ENCODE data around the gene NT5DC3.

The NT5DC3 gene

DNA sequence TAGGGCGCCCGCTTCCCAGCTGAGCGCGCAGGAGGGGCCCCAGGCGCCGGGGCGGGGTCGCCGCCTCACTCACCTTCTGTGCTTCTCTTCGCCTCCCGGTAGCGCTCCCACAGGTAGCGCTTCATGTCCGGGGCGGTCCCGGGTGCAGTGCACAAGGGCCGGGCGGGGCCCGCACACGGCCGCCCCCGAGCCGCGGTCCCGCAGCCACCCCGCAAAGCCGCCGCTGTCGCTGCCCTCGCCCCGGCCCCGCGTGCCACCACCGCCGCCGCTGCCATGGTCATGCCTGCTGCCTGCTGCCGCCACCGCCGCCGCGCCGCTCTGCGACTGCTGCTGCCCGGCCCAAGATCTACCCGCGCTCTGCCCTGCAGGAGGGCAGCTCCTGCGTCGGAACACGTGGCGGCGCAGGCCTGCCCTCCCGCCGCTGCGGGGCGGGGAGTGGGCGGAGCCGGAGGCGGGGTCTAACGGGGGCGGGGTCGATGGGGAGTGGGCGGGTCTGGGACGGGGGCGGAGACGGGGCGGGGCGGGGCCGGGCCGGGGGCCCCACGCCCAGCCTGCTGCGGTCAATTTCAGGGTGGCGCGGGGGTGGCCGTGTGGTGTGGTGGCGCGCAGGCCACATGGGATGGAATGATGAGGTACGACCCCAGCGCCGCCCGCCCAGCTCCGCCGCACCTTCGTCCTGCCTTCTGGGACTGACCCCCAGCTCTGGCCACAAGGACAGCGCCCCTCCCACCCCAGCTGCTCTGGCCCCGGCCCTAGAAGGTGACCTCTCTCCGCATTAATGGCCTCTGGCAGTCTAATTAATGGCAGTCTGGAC is at the start of gene NT5DC3:
TSS of gene NT5DC3 (minus strand) at position 359 of the 814 bp plus-strand sequence. CDS start at position 281, 78 bp downstream.
- in situ Hi-C loops (cut with MboI; ENCODE audit: low pct_unique_long_range_greater_than_20kb, low sequenced_read_pairs, unreplicated experiment) = no loop called here
- peak; percentile 93 for DNase-seq (ENCODE audit: low spot score)
- TF ChIP-seq, protein P1, sequence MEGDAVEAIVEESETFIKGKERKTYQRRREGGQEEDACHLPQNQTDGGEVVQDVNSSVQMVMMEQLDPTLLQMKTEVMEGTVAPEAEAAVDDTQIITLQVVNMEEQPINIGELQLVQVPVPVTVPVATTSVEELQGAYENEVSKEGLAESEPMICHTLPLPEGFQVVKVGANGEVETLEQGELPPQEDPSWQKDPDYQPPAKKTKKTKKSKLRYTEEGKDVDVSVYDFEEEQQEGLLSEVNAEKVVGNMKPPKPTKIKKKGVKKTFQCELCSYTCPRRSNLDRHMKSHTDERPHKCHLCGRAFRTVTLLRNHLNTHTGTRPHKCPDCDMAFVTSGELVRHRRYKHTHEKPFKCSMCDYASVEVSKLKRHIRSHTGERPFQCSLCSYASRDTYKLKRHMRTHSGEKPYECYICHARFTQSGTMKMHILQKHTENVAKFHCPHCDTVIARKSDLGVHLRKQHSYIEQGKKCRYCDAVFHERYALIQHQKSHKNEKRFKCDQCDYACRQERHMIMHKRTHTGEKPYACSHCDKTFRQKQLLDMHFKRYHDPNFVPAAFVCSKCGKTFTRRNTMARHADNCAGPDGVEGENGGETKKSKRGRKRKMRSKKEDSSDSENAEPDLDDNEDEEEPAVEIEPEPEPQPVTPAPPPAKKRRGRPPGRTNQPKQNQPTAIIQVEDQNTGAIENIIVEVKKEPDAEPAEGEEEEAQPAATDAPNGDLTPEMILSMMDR (IDR thresholded peaks at IDR 0.05; ENCODE audit: extremely low read depth, insufficient read depth, missing control alignments) = peak; percentile 14

DNA sequence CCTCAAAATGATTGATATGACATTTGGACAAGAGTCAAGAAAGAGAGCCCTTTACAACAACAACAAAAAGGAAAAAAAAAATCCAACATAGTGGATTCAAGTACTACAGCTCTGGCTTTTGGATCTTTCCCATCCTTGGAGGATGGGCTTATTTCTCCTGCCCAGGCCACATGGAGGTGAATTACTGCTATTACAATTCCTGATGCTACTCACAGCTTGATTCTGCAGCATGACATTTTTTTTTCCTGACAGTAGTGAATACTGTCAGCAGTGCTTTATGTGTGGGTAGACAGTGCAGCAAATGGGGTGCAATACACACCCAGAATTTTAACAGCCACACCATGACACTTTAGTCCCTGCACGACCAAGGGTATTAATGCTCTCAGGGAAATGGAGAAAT is 46.7 kb upstream of the NT5DC3 start:
- in situ Hi-C loops (cut with MboI; ENCODE audit: low pct_unique_long_range_greater_than_20kb, low sequenced_read_pairs, unreplicated experiment) = no loop called here
- TF ChIP-seq, protein P1 (IDR thresholded peaks at IDR 0.05; ENCODE audit: extremely low read depth, insufficient read depth, missing control alignments) = no peak
- DNase-seq (ENCODE audit: low spot score) = no peak

DNA sequence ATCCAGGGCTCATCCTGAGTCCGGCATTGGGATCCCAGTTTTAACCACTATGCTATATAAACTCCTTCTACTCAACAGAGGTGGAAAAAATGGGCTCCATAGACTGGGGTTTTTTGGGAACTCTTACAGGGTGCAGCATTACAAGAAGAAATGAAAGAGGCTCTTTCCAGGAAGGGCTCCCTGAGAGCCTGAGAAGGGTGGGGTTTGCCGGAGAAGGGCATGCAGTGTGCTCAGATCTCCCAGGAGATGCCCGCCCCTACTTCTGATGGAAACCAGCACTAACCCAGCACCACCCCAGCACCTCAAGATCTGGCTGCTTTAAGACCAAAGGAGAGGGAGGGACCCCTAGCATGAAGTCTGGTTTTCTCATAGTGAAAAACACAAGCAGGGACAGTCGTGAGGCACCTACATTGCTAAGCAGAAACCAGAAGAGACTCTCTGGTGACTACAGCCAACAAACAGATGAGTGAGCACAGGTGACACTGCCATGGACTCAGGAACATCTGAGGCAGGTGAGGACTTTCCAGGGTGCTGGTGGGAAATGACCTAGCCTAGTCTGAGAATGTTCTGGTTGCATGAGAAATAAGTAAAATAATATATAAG is 45.3 kb upstream of the NT5DC3 start:
- in situ Hi-C loops (cut with MboI; ENCODE audit: low pct_unique_long_range_greater_than_20kb, low sequenced_read_pairs, unreplicated experiment) = no loop called here
- no peak for DNase-seq (ENCODE audit: low spot score)
- TF ChIP-seq, protein P1 (IDR thresholded peaks at IDR 0.05; ENCODE audit: extremely low read depth, insufficient read depth, missing control alignments) = no peak

DNA sequence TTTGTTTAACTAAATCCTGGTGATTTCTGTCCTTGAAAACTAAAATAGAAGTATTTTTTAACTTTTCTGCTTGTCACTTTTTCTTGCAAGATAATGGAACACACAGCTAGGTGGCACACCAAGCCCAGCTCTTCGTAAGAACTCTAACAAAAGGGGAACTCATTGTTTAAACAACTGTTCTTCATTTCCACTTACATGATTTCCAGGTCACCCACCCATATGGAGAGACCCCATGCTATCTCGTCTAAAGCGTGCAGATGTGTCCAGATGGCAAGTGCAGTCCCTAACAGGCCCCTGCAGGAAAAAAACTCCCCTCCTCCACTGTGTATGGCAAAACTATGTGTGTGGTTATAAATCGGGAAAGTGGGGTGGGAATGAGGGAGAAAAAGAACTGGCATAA is 43.3 kb upstream of the NT5DC3 start:
- TF ChIP-seq, protein P1 (IDR thresholded peaks at IDR 0.05; ENCODE audit: extremely low read depth, insufficient read depth, missing control alignments) = peak; percentile 78
- in situ Hi-C loops (cut with MboI; ENCODE audit: low pct_unique_long_range_greater_than_20kb, low sequenced_read_pairs, unreplicated experiment) = no loop called here
- DNase-seq (ENCODE audit: low spot score) = peak; percentile 59

DNA sequence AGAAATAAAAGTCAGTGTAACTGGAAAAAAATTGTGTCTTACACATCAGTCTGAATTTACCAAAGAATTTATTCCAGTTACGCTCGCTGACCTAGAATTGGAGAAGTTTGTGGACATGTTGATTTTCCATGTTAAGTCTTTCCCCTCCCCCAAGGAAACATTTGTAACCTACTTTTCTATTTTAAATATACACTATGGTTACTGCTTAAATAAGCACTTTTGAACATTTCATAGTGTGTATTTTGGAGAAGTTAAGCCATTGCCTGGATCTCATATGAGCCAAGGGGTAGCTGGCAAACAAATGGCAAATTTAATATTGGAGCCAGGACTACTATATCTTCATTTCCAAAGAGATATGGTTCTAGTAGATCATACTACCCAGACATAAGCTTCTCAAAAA is 42.9 kb upstream of the NT5DC3 start:
- TF ChIP-seq, protein P1 (IDR thresholded peaks at IDR 0.05; ENCODE audit: extremely low read depth, insufficient read depth, missing control alignments) = no peak
- no peak for DNase-seq (ENCODE audit: low spot score)
- in situ Hi-C loops (cut with MboI; ENCODE audit: low pct_unique_long_range_greater_than_20kb, low sequenced_read_pairs, unreplicated experiment) = no loop called here

DNA sequence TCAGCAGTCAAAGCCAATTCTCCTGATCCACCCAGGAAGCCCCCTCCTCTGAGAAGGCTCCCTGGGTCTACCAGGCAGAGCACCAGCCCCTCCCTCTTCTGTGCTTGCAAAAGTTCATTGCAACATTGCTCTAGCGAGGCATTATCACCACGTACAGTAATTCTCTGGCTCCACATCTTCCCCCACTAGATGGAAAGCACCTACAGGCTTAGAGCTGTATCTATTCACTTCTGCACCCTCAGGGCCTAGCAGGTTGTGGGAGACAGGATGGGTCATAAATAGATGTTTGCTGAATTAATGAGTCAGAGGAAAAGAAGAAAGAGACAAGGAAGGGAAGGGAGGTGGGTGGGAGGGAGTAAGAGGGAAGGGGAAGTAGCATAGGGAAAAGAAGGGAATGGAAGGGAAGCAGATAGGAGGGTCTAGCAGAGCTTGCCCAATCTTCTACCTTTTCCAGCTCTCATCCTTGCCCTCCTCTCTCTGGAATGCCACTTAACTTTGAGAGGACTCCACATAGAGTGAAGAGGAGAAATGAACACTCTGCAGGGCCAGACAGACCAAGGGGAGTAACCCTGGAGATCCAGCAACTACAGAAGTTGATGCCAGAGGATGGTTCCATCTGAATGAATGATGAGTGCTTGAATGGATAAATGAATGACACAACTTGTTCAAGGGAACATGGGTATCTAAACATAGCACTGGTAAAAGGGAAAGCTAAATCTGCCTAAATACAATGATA is 42.0 kb upstream of the NT5DC3 start:
- in situ Hi-C loops (cut with MboI; ENCODE audit: low pct_unique_long_range_greater_than_20kb, low sequenced_read_pairs, unreplicated experiment) = no loop called here
- TF ChIP-seq, protein P1 (IDR thresholded peaks at IDR 0.05; ENCODE audit: extremely low read depth, insufficient read depth, missing control alignments) = no peak
- peak; percentile 38 for DNase-seq (ENCODE audit: low spot score)

Measured in GM13977 (cell line).